Skeletal muscle tissue (tissue), 4 donors: ENCODE data around the gene RITA1. TPM values are rescaled to one million over a fixed set of nuclear protein-coding genes. Genes with fewer than 3 reads are reported as not detected.

Source experiments
- H3K27ac ChIP-seq: one replicate; pipeline ENCODE4 v1.7.0; 2013; ENCODE audit warnings: mild to moderate bottlenecking, low read depth, low read length, inconsistent platforms
- H3K27me3 ChIP-seq, 3 donors: one replicate each; pipeline ENCODE4 v1.7.0; 2013; ENCODE audit warnings: low read length in 3 of 3; ENCODE audit not compliant: control insufficient read depth in 3 of 3, insufficient read depth in 3 of 3
- H3K36me3 ChIP-seq, 3 donors: one replicate each; pipeline ENCODE4 v1.7.0; 2013; ENCODE audit warnings: low read length in 3 of 3; ENCODE audit not compliant: control insufficient read depth in 3 of 3, insufficient read depth in 3 of 3
- H3K4me1 ChIP-seq, 3 donors: one replicate each; pipeline ENCODE4 v1.7.0; 2013; ENCODE audit warnings: low read length in 3 of 3, mild to moderate bottlenecking in 3 of 3; ENCODE audit not compliant: control insufficient read depth in 3 of 3, insufficient read depth in 3 of 3
- H3K4me3 ChIP-seq, 3 donors: one replicate each; pipeline ENCODE4 v1.7.0; 2013; ENCODE audit warnings: low read length in 3 of 3
- H3K9ac ChIP-seq, 3 donors: one replicate each; pipeline ENCODE4 v1.7.0; 2013; ENCODE audit warnings: low read length in 3 of 3, mild to moderate bottlenecking in 3 of 3, moderate library complexity in 2 of 3, low read depth in 1 of 3
- H3K9me3 ChIP-seq, 3 donors: one replicate each; pipeline ENCODE4 v1.7.0; 2013; ENCODE audit warnings: low read length in 3 of 3; ENCODE audit not compliant: control insufficient read depth in 3 of 3
- total RNA-seq: library from RNA; depleted of rRNA; stranded (reverse); fragments of >200 nt; gene quantifications from one replicate; pipeline ENCODE4 v1.2.3, GENCODE V29; 2014
- donor health status: Osteomylitis.

Gene RITA1
- total RNA-seq, 1 donor from 2014 or later: 10.4 TPM

DNA sequence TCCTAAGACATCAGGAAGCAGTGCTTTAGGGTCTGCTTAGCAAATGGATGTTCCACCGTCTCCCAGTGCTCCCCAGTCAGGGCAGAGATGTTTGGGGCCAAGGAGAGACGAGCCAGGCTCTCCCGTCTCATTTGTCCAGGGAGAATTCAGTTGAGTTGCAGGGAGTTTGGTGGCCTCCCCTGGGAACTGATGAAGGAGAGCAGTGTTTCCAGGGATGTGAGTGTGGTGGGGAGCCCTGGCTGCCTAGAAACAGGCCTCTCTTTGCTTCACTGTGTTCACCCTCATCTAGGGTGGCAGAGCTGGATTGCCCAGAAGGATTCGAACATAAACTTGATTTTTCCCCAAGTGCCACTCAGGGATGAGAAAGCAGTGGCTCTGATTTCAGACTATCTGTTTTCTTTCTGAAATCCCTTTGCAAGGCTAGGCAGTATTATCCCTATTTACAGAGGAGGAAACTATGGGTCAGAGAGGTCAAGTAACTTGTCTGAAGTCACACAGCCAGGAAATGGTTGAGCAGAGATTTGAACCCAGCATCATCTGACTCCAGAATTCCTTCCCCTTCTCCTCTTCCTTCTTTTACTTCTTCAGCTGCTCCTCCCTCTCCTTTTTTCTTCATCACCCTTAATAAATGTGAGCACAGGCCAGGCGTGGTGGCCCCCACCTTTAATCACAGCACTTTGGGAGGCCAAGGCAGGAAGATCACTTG lies 42.3 kb downstream of the RITA1 start:
- Histone ChIP-seq H3K4me3 (peak overlapping the region in 2 of 3 donors; percentile 7 to 13), H3K27me3 (no peaks in the 10 kb centered on the region), H3K27ac (peak overlapping the region; percentile 96), H3K36me3 (peaks cover 14 to 35% (median 31%) of the 10 kb centered on the region in 3 donors), H3K9ac (peak overlapping the region; percentile 68 to 79 (median 69)), H3K9me3 (no peaks in the 10 kb centered on the region), H3K4me1 (peaks cover 72 to 80% (median 76%) of the 10 kb centered on the region in 3 donors)

DNA sequence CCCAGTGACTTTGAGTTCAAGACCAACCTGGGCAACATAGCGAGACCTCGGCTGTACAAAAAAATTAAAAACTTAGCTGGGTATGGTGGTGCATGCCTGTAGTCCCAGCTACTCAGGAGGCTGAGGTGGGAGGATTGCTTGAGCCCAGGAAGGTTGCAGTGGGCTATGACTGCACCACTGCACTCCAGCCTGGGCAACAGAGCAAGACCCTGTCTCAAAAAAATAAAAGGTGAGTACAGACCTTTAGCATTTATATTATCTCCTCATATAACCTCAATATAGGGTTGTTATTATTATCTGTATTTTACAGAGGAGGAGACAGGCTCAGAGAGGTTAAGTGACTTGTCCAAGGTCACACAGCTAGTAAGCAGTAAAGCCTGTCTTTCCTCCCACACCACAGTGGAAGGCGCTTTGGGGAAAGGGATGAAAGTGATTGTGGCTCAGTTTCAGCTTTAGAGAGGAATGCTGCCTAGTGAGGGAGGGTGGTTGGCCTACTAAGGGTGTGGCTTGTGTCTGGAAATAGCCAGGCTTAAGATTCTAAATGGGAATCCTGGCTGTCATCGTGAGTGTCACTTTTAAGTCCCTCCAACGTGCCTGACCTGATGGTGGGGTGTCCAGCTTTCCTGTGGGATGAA lies 43.0 kb downstream of the RITA1 start:
- Histone ChIP-seq H3K27ac (peak overlapping the region; percentile 96), H3K4me3 (no peak overlapping the region), H3K27me3 (no peaks in the 10 kb centered on the region), H3K36me3 (peaks cover 14 to 37% (median 37%) of the 10 kb centered on the region in 3 donors), H3K4me1 (peaks cover 75 to 80% (median 79%) of the 10 kb centered on the region in 3 donors), H3K9me3 (no peaks in the 10 kb centered on the region), H3K9ac (peak overlapping the region; percentile 63 to 79 (median 68))

DNA sequence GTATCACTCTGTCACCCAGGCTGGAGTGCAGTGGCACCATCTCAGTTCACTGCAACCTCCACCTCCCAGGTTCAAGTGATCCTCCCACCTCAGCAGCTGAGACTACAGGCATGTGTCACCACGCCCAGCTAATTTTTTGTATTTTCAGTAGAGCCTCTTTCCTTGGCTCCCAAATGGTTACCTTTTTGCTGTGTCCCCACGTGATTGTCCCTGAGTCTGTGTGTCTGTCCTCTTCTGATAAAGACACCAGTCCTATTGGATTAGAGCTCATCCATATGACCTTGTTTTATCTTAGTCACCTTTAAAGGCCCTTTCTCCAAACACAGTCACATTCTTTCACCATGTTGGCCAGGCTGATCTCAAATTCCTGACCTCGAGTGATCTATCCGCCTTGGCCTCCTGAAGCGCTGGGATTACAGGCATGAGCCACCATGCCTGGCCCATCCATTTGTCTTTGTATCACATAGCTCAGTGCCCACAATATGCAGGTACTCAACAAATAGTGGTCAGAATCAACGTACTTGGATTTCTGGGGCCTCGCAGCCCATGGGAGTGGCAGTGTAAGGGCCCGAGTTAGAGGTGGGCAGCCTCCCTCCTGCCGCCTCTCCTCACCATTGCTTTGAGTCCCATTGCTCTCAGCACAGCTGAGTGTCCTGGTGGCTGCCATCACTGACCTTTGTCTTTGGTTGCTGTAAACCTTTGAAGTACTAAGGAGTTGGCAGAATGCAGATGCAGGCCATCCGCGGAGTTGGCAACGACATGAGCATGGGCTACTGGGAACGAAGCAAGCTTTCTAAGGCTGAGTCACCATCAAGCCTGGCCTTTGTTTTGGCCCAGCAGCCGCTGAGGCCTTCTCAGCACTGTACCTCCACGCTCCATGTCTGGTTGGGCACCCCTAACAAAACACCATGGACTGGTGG lies 45.1 kb downstream of the RITA1 start:
- Histone ChIP-seq H3K27ac (peak overlapping the region; percentile 96), H3K36me3 (peaks cover 14 to 46% (median 37%) of the 10 kb centered on the region in 3 donors), H3K4me1 (peaks cover 90 to 93% (median 92%) of the 10 kb centered on the region in 3 donors), H3K9me3 (no peaks in the 10 kb centered on the region), H3K4me3 (peak overlapping the region in 2 of 3 donors; percentile 45 to 53), H3K27me3 (no peaks in the 10 kb centered on the region), H3K9ac (peak overlapping the region in 1 of 3 donors; percentile 72)

DNA sequence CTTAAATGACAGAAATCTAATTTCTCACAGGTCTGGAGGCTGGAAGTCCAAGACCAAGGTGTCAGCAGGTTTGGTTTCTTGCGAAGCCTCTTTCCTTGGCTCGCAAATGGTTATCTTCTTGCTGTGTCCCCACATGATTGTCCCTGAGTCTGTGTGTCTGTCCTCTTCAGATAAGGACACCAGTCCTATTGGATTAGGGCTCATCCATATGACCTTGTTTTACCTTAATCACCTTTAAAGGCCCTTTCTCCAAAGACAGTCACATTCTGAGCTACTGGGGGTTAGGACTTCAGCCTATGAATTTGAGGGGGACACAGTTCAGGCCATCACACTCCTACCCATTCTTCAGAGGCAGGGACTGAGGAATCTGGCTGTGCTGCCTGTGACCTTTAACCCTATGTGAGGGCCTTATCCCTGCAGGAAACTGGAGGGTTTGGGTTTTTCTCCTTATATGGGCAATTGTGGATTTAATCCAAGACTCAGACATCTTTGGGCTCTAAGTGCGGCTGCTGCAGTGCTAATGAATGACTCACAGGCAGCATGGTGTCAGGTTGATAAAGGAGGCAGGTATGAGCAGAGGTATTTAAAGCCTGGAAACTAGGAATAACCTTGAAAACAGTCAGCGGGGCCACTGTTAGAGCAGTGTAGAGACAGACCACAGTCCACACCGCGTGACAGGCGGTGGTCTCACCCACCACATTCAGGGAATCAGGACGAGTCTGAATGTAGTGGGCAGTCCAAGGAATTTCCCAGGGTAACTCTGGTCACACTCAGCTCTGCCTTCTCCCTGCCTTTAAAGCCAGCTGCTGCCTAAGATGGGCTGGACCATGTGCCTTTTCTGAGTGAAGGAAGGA lies 45.9 kb downstream of the RITA1 start:
- Histone ChIP-seq H3K36me3 (peaks cover 14 to 46% (median 37%) of the 10 kb centered on the region in 3 donors), H3K9me3 (no peaks in the 10 kb centered on the region), H3K4me3 (peak overlapping the region in 2 of 3 donors; percentile 53 to 63), H3K9ac (peak overlapping the region in 2 of 3 donors; percentile 67 to 86), H3K27ac (peak overlapping the region; percentile 96), H3K4me1 (peaks cover 95 to 98% (median 97%) of the 10 kb centered on the region in 3 donors), H3K27me3 (no peaks in the 10 kb centered on the region)

DNA sequence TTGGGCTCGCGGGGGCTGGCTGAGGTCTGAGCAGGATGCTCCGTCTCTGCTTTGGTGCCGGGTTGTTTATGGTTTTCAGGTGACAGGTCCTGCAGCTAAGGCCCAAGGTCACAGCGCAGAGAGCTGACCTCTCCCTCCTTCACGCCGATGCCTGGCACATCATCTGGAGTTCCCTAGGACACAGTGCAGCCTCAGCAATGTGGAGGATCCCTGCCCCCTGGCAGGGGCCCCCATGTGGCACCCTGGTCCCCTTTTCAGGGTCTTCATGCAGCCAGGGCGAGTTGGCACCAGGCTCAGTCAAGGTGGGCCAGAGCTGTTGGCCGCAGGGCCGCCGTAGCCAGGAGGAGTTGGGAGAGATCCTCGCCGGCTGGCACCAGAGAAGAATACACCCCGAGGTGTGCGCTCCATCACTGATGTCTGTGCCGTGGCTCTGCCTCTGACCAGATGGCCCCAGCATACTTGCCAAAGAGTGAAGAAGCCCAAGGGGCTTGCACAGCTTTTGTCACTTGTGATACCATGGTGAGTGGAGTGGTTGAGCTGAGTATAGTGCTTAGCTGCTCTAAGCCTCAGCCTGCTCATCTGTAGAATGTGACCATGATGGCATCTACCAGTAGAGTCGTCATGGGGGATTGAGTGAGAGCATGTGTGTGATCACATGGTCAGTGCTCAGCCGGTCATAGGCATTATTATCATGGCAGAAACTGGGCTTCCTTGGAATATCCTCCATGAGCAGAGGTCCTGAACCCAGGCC lies 46.7 kb downstream of the RITA1 start:
- Histone ChIP-seq H3K9me3 (no peaks in the 10 kb centered on the region), H3K27ac (peak overlapping the region; percentile 96), H3K36me3 (peaks cover 14 to 43% (median 37%) of the 10 kb centered on the region in 3 donors), H3K4me3 (peak overlapping the region in 2 of 3 donors; percentile 53 to 63), H3K27me3 (no peaks in the 10 kb centered on the region), H3K9ac (peak overlapping the region; percentile 67 to 86 (median 84)), H3K4me1 (peaks cover 96 to 98% (median 97%) of the 10 kb centered on the region in 3 donors)

DNA sequence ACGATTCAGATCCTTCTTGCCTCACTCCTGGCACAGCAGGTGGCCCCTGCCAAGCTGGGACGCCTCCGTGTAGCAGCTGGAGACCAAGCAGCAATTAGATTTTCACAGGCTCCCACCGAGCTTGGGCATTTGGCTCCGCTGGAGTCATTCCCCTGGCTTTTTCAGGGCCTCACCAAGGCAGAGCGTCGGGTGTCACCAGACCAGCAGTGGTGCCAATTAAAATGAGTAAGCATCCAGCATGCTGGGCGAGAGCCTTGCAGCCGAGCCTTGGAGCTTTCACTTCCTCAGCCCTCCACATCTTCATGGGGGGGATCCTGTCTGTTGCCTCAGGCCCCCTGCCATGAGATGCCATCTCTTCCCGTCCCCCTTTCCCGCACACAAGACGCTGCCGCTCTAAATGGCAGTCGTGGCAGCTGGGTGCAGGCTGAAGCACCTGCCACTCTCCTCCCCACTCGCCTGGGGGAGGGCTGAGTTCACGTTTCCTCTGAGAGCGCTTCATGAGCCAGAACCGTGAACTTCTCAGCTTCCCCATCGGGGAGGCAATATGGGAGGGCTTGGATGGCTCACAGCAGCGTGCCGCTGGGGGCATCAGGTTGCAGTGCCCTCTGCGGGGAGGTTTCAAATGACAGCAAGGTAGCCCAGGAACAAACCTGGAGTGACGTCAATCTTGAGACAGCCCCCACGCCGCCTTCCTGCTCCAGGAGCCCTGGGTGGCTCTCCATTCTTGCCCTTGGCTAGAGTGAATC lies 47.5 kb downstream of the RITA1 start:
- peak overlapping the region; percentile 41 to 63 (median 53) for H3K4me3 ChIP-seq
- H3K36me3 ChIP-seq: peaks cover 12 to 48% (median 36%) of the 10 kb centered on the region in 3 donors
- H3K9me3 ChIP-seq: no peaks in the 10 kb centered on the region
- H3K27ac ChIP-seq: peak overlapping the region; percentile 96
- H3K4me1 ChIP-seq: peaks cover 91 to 98% (median 93%) of the 10 kb centered on the region in 3 donors
- H3K27me3 ChIP-seq: no peaks in the 10 kb centered on the region
- H3K9ac ChIP-seq: peak overlapping the region; percentile 67 to 86 (median 84)

DNA sequence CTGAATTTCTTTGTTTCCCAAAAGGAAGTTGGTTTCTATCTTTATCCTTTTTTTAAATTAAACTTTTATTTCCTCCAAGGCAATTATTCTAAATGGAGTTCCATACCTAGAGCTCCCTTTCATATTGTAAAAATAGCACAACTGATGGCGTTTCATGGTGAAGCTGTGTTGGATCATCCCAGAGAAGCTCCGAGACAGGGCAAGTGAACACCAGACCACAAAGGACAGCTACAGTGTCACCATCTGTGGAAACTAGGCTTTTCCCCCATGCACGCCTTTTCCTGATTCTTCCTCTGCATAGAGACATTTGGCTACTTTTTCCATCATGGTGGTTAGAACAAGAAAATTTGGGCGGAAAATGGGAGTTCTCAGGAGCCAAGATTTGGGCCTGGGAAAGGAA lies 48.4 kb downstream of the RITA1 start:
- Histone ChIP-seq H3K4me3 (no peak overlapping the region), H3K27ac (peak overlapping the region; percentile 96), H3K9ac (peak overlapping the region in 1 of 3 donors; percentile 86), H3K9me3 (no peaks in the 10 kb centered on the region), H3K4me1 (peaks cover 83 to 92% (median 87%) of the 10 kb centered on the region in 3 donors), H3K36me3 (peaks cover 8 to 52% (median 31%) of the 10 kb centered on the region in 3 donors), H3K27me3 (no peaks in the 10 kb centered on the region)

DNA sequence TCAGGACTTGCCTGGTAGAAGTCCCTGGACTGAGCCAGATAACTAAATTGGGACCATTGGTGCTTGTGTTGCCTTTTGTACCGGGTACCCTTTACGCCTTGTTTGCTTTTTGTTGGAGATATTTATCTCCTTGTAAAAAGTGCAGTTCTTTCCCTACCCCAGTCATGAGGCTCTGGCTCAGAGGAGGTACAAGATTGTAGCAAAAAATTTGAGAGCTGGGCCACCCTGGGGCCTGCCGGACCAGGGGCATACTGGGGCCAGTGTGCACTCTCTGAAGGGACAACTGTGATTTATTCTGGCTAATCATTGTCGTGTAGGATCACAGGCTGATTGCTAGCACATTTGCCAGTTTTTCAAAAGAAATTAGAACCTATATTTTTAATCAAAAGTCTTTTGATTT lies 49.0 kb downstream of the RITA1 start:
- Histone ChIP-seq H3K4me3 (no peak overlapping the region), H3K27me3 (no peaks in the 10 kb centered on the region), H3K9me3 (no peaks in the 10 kb centered on the region), H3K9ac (no peak overlapping the region), H3K4me1 (peaks cover 83 to 92% (median 87%) of the 10 kb centered on the region in 3 donors), H3K36me3 (peaks cover 8 to 52% (median 30%) of the 10 kb centered on the region in 3 donors), H3K27ac (peak overlapping the region; percentile 96)
